Peyer's patch (tissue), 4 donors: ENCODE data around the gene SMAP1. TPM values are rescaled to one million over a fixed set of nuclear protein-coding genes. Genes with fewer than 3 reads are reported as not detected.

Experiments used
- DNase-seq, 3 donors: peaks; one replicate each; pipeline ENCODE4 v3.0.0-alpha.2; 2017 to 2019
- H3K27ac ChIP-seq, 4 donors: fragments of 200-600 bp; sonication (generic); one replicate each; pipeline ENCODE4 v1.5.1; 2016 to 2019
- H3K27me3 ChIP-seq, 2 donors: fragments of 200-600 bp; sonication (generic); one replicate each; pipeline ENCODE4 v1.5.1; 2019
- H3K36me3 ChIP-seq, 3 donors: fragments of 200-600 bp; sonication (generic); one replicate each; pipeline ENCODE4 v1.5.1; 2016 to 2019
- H3K4me1 ChIP-seq, 4 donors: fragments of 200-600 bp; sonication (generic); one replicate each; pipeline ENCODE4 v1.5.1; 2016 to 2019
- H3K4me3 ChIP-seq, 4 donors: fragments of 200-600 bp; sonication (generic); 1 replicate in 3 of 4; 2 replicates in 1 of 4; pipeline ENCODE4 v1.5.1; 2016 to 2019; ENCODE audit warnings: mild to moderate bottlenecking in 1 of 4
- H3K9me3 ChIP-seq, 4 donors: fragments of 200-600 bp; sonication (generic); one replicate each; pipeline ENCODE4 v1.5.1; 2016 to 2019; ENCODE audit warnings: mild to moderate bottlenecking in 1 of 4
- CTCF ChIP-seq, 6 experiments: fragments of 450-650 bp in 4 of 6; fragments of 200-600 bp in 2 of 6; sonication (generic) in 1 of 6; IDR thresholded peaks; one replicate each; pipeline ENCODE4 v1.5.1; 2017 to 2019; ENCODE audit warnings: antibody characterized with exemption in 6 of 6, mild to moderate bottlenecking in 3 of 6, moderate library complexity in 1 of 6
- POLR2A ChIP-seq, 2 donors: fragments of 450-650 bp; IDR thresholded peaks; one replicate each; pipeline ENCODE4 v1.5.1; 2017; ENCODE audit warnings: antibody characterized with exemption in 2 of 2, mild to moderate bottlenecking in 2 of 2, moderate library complexity in 2 of 2
- total RNA-seq, 4 donors: library from RNA; depleted of rRNA; stranded (reverse); fragments of >200 nt; gene quantifications; one replicate each; pipeline ENCODE4 v1.1.0, GENCODE V29; 2016

The SMAP1 gene
- total RNA-seq, 4 donors from 2014 or later, result 23.1 to 48.9 (median 42.1) TPM

GRCh38 chr6:70694371-70694770 is 26.7 kb downstream of the SMAP1 start:
- no peaks in the 10 kb centered on the region for H3K27me3 ChIP-seq
- H3K36me3 ChIP-seq, result peaks cover 0 to 4% (median 0%) of the 10 kb centered on the region in 3 donors
- peaks cover 0 to 4% (median 0%) of the 10 kb centered on the region in 4 donors for H3K4me1 ChIP-seq
- H3K27ac ChIP-seq, result no peak overlapping the region
- no peak overlapping the region for H3K4me3 ChIP-seq
- H3K9me3 ChIP-seq, result no peaks in the 10 kb centered on the region
- DNase-seq, result no peak
- no peak for TF ChIP-seq POLR2A (IDR thresholded peaks at IDR 0.05)
- TF ChIP-seq CTCF (IDR thresholded peaks at IDR 0.05), result no peak

- Histone ChIP-seq H3K36me3 (peaks cover 0 to 8% (median 0%) of the 10 kb centered on the region in 3 donors), H3K27ac (no peak overlapping the region), H3K27me3 (no peaks in the 10 kb centered on the region), H3K4me3 (no peak overlapping the region), H3K4me1 (no peaks in the 10 kb centered on the region), H3K9me3 (no peaks in the 10 kb centered on the region)
- TF ChIP-seq POLR2A (IDR thresholded peaks at IDR 0.05), result no peak
- no peak for TF ChIP-seq CTCF (IDR thresholded peaks at IDR 0.05)
- DNase-seq, result no peak
Observed at GRCh38 chr6:70700922-70701876, 33.5 kb downstream of the SMAP1 start.

- H3K27ac ChIP-seq, result no peak overlapping the region
- H3K9me3 ChIP-seq, result no peaks in the 10 kb centered on the region
- TF ChIP-seq POLR2A (IDR thresholded peaks at IDR 0.05) (no peak), CTCF (IDR thresholded peaks at IDR 0.05) (no peak)
- H3K27me3 ChIP-seq, result no peaks in the 10 kb centered on the region
- H3K4me3 ChIP-seq, result no peak overlapping the region
- DNase-seq, result no peak
- no peaks in the 10 kb centered on the region for H3K36me3 ChIP-seq
- H3K4me1 ChIP-seq, result peaks cover 0 to 4% (median 0%) of the 10 kb centered on the region in 4 donors
Observed at GRCh38 chr6:70705772-70706171, 38.1 kb downstream of the SMAP1 start.

- no peaks in the 10 kb centered on the region for H3K36me3 ChIP-seq
- TF ChIP-seq CTCF (IDR thresholded peaks at IDR 0.05) (peak; percentile 34 to 71 (median 64)), POLR2A (IDR thresholded peaks at IDR 0.05) (no peak)
- DNase-seq, result no peak
- H3K27ac ChIP-seq, result no peak overlapping the region
- H3K9me3 ChIP-seq, result no peaks in the 10 kb centered on the region
- no peaks in the 10 kb centered on the region for H3K27me3 ChIP-seq
- H3K4me1 ChIP-seq, result peaks cover 0 to 4% (median 0%) of the 10 kb centered on the region in 4 donors
- H3K4me3 ChIP-seq, result no peak overlapping the region
Observed at GRCh38 chr6:70706491-70707123, 38.9 kb downstream of the SMAP1 start.

- no peaks in the 10 kb centered on the region for H3K9me3 ChIP-seq
- H3K4me3 ChIP-seq, result no peak overlapping the region
- DNase-seq, result no peak
- no peak for TF ChIP-seq CTCF (IDR thresholded peaks at IDR 0.05)
- no peak for TF ChIP-seq POLR2A (IDR thresholded peaks at IDR 0.05)
- no peaks in the 10 kb centered on the region for H3K27me3 ChIP-seq
- no peak overlapping the region for H3K27ac ChIP-seq
- peaks cover 0 to 4% (median 0%) of the 10 kb centered on the region in 4 donors for H3K4me1 ChIP-seq
- H3K36me3 ChIP-seq, result no peaks in the 10 kb centered on the region
Observed at GRCh38 chr6:70707893-70708292, 40.2 kb downstream of the SMAP1 start.
